ENCODE data around the gene ORC3. TPM values are rescaled to one million over a fixed set of nuclear protein-coding genes. Genes with fewer than 3 reads are reported as not detected.

The ORC3 gene
- total and polyA plus RNA-seq, 7 donors = 10.2 to 27.6 (median 17.5) TPM

GRCh38 chr6:87660226-87660911 is 70.4 kb downstream of the ORC3 start:
- Histone ChIP-seq H3K4me3 (no peak overlapping the region), H3K27me3 (no peaks in the 10 kb centered on the region), H3K4me1 (peaks cover 0 to 45% (median 34%) of the 10 kb centered on the region in 4 donors), H3K36me3 (peaks cover 0 to 14% (median 3%) of the 10 kb centered on the region in 4 donors), H3K27ac (peak overlapping the region in 2 of 4 donors; percentile 23 to 59), H3K9me3 (no peaks in the 10 kb centered on the region)
- DNase-seq = no peak
- TF ChIP-seq POLR2A (IDR thresholded peaks at IDR 0.05) = no peak
- intact Hi-C loops (cut with DNase I) = loop anchor here (5.0 kb wide), 1 partner anchor 42 kb away; the partner anchor contains the start of gene AKIRIN2

GRCh38 chr6:87661016-87661415 is 71.1 kb downstream of the ORC3 start:
- H3K9me3 ChIP-seq = no peaks in the 10 kb centered on the region
- H3K4me3 ChIP-seq = no peak overlapping the region
- peaks cover 0 to 46% (median 34%) of the 10 kb centered on the region in 4 donors for H3K4me1 ChIP-seq
- no peak for DNase-seq
- H3K27ac ChIP-seq = peak overlapping the region in 2 of 4 donors; percentile 28 to 59
- H3K36me3 ChIP-seq = peaks cover 0 to 19% (median 3%) of the 10 kb centered on the region in 4 donors
- H3K27me3 ChIP-seq = no peaks in the 10 kb centered on the region
- intact Hi-C loops (cut with DNase I) = loop anchor here (5.0 kb wide), 1 partner anchor 41 kb away; the partner anchor contains the start of gene AKIRIN2
- WGBS, 2 donors = 98 to 100% methylated on average over 1 of the region's 1 CpG
- TF ChIP-seq POLR2A (IDR thresholded peaks at IDR 0.05) = no peak
- no peak for TF ChIP-seq POLR2AphosphoS5 (IDR thresholded peaks at IDR 0.05)
- no peak for TF ChIP-seq EP300 (IDR thresholded peaks at IDR 0.05)
- TF ChIP-seq CTCF (IDR thresholded peaks at IDR 0.05) = no peak

GRCh38 chr6:87661503-87661902 is 71.6 kb downstream of the ORC3 start:
- Histone ChIP-seq H3K36me3 (peaks cover 0 to 21% (median 3%) of the 10 kb centered on the region in 4 donors), H3K4me1 (peaks cover 0 to 46% (median 34%) of the 10 kb centered on the region in 4 donors), H3K9me3 (no peaks in the 10 kb centered on the region), H3K27ac (peak overlapping the region in 2 of 4 donors; percentile 28 to 59), H3K4me3 (no peak overlapping the region), H3K27me3 (no peaks in the 10 kb centered on the region)
- intact Hi-C loops (cut with DNase I) = loop anchor here (5.0 kb wide), 1 partner anchor 41 kb away; the partner anchor contains the start of gene AKIRIN2
- no peak for DNase-seq
- WGBS, 2 donors = 43 to 91% methylated on average over 1 of the region's 1 CpG
- TF ChIP-seq CTCF (IDR thresholded peaks at IDR 0.05) = no peak
- no peak for TF ChIP-seq POLR2A (IDR thresholded peaks at IDR 0.05)
- no peak for TF ChIP-seq EP300 (IDR thresholded peaks at IDR 0.05)
- TF ChIP-seq POLR2AphosphoS5 (IDR thresholded peaks at IDR 0.05) = no peak

GRCh38 chr6:87663434-87663833 is 73.5 kb downstream of the ORC3 start:
- Histone ChIP-seq H3K4me3 (no peak overlapping the region), H3K9me3 (no peaks in the 10 kb centered on the region), H3K4me1 (peaks cover 0 to 44% (median 32%) of the 10 kb centered on the region in 4 donors), H3K36me3 (peaks cover 0 to 25% (median 0%) of the 10 kb centered on the region in 4 donors), H3K27me3 (no peaks in the 10 kb centered on the region), H3K27ac (peak overlapping the region in 3 of 4 donors; percentile 20 to 54 (median 21))
- DNase-seq = no peak
- 82 to 85% methylated on average over 2 of the region's 2 CpGs for WGBS, 2 donors
- intact Hi-C loops (cut with DNase I) = loop anchor here (5.0 kb wide), 1 partner anchor 39 kb away; the partner anchor contains the start of gene AKIRIN2
- no peak for TF ChIP-seq POLR2AphosphoS5 (IDR thresholded peaks at IDR 0.05)
- TF ChIP-seq CTCF (IDR thresholded peaks at IDR 0.05) = no peak
- no peak for TF ChIP-seq EP300 (IDR thresholded peaks at IDR 0.05)
- no peak for TF ChIP-seq POLR2A (IDR thresholded peaks at IDR 0.05)

GRCh38 chr6:87664921-87665485 is 75.1 kb downstream of the ORC3 start:
- no peak overlapping the region for H3K27ac ChIP-seq
- no peak overlapping the region for H3K4me3 ChIP-seq
- no peaks in the 10 kb centered on the region for H3K9me3 ChIP-seq
- intact Hi-C loops (cut with DNase I) = loop anchor here (5.0 kb wide), 1 partner anchor 37 kb away; the partner anchor contains the start of gene AKIRIN2
- H3K27me3 ChIP-seq = no peaks in the 10 kb centered on the region
- peaks cover 0 to 28% (median 0%) of the 10 kb centered on the region in 4 donors for H3K36me3 ChIP-seq
- TF ChIP-seq POLR2A (IDR thresholded peaks at IDR 0.05) (no peak), EP300 (IDR thresholded peaks at IDR 0.05) (no peak), CTCF (IDR thresholded peaks at IDR 0.05) (no peak), POLR2AphosphoS5 (IDR thresholded peaks at IDR 0.05) (no peak)
- H3K4me1 ChIP-seq = peaks cover 0 to 29% (median 21%) of the 10 kb centered on the region in 4 donors
- no peak for DNase-seq

Measured in sigmoid colon (tissue), 7 donors.